Muscle of leg (tissue), 11 donors: ENCODE data around the gene CTR9. TPM values are rescaled to one million over a fixed set of nuclear protein-coding genes. Genes with fewer than 3 reads are reported as not detected.

Experiments
- DNase-seq: peaks from one replicate; pipeline ENCODE4 v3.0.0; 2013
- H3K27ac ChIP-seq: one replicate; pipeline ENCODE4 v1.5.1; 2013; ENCODE audit warnings: mild to moderate bottlenecking, low read length, control low read depth
- H3K27me3 ChIP-seq: one replicate; pipeline ENCODE4 v1.6.1; 2013; ENCODE audit warnings: low read length; ENCODE audit not compliant: control insufficient read depth, insufficient read depth
- H3K36me3 ChIP-seq: one replicate; pipeline ENCODE4 v1.6.1; 2013; ENCODE audit warnings: low read length; ENCODE audit not compliant: control insufficient read depth, insufficient read depth
- H3K4me1 ChIP-seq: one replicate; pipeline ENCODE4 v1.6.1; 2013; ENCODE audit warnings: low read length; ENCODE audit not compliant: control insufficient read depth, insufficient read depth
- H3K4me3 ChIP-seq: one replicate; pipeline ENCODE4 v1.5.1; 2013; ENCODE audit warnings: low read length, control low read depth
- H3K9me3 ChIP-seq: replicated peaks from 2 replicates; pipeline ENCODE4 v1.6.1; 2013; ENCODE audit warnings: low read depth, low read length; ENCODE audit not compliant: control insufficient read depth
- WGBS: methylation state at CpG from one replicate; pipeline ENCODE4 v1.1.5; 2013; ENCODE audit warnings: missing lambda C conversion rate; ENCODE audit not compliant: insufficient coverage; 5-methylcytosine and 5-hydroxymethylcytosine counted together
- polyA plus RNA-seq, 8 donors: library from polyadenylated mRNA; unstranded; fragments of 120-200 nt; gene quantifications; one replicate each; pipeline versions ENCODE4 v1.2.1 to v1.2.3, GENCODE V29; 2013; ENCODE audit warnings: inconsistent platforms in 1 of 8, low replicate concordance in 1 of 8; ENCODE audit not compliant: insufficient read length in 8 of 8, insufficient read depth in 1 of 8
- total RNA-seq: library from RNA; stranded (reverse); fragments of 120-200 nt; gene quantifications from one replicate; pipeline ENCODE4 v1.2.4, GENCODE V29; 2013

CTR9 gene
- total and polyA plus RNA-seq, 9 donors, result 16.4 to 35.8 (median 29.4) TPM

- peaks cover 41% of the 10 kb centered on the region for H3K36me3 ChIP-seq
- H3K4me3 ChIP-seq, result no peak overlapping the region
- no peak overlapping the region for H3K27ac ChIP-seq
- WGBS, result no CpG with 5 or more reads among the region's 1 CpG
- H3K9me3 ChIP-seq, result no peaks in the 10 kb centered on the region
- no peak for DNase-seq
- no peaks in the 10 kb centered on the region for H3K27me3 ChIP-seq
- H3K4me1 ChIP-seq, result no peaks in the 10 kb centered on the region
Observed at GRCh38 chr11:10758957-10759356, 7.9 kb downstream of the CTR9 start.

DNA sequence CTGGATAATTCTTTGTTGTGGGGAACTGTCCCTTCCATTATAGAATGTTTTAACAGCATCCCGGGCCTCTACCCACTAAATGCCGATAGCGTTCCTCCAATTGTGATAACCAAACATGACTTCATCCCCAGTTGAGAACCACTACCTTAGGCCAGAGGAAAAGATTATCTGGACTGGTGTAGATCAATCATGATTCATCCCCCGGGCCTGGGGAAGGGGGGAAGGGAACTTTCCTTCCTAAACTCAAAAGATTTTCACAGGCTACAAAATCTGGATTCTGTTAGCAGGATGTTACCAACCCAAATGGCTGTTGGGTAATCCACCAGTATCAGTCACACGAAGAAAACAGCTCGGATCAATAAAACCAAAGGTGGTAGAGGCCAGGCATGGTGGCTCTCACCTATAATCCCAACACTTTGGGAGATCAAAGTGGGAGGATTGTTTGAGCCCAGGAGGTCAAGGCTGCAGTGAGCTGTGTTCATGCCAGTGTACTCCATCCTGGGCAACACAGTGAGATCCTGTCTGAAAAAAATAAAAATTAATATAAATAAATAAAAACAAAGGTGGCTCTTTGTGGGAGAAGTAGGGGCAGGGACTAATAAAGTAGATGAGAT, 10.1 kb downstream of the CTR9 start:
- no CpG with 5 or more reads among the region's 6 CpGs for WGBS
- H3K27ac ChIP-seq, result no peak overlapping the region
- no peaks in the 10 kb centered on the region for H3K9me3 ChIP-seq
- DNase-seq, result no peak
- H3K36me3 ChIP-seq, result peaks cover 47% of the 10 kb centered on the region
- no peak overlapping the region for H3K4me3 ChIP-seq
- no peaks in the 10 kb centered on the region for H3K4me1 ChIP-seq
- no peaks in the 10 kb centered on the region for H3K27me3 ChIP-seq

DNA sequence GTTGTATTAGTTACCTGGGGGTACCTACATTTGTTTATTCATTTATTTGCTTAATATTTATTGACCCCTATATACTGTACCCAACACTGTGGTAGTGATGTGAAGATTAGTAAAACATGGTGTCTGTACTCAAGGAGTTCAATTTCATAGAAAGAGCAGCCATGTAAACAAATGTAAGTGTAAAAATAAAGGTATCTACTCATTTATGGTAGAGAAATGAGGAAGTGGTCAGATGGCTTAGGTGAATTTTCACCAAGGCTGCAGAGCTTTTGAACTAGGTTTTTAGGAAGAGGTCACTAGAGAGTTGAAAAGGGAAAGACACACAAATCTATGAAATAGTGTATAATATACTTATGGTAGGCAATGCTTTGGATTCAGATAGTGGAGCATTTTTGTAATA, 11.1 kb downstream of the CTR9 start:
- Histone ChIP-seq H3K4me3 (no peak overlapping the region), H3K27ac (no peak overlapping the region), H3K4me1 (no peaks in the 10 kb centered on the region), H3K36me3 (peaks cover 44% of the 10 kb centered on the region), H3K27me3 (no peaks in the 10 kb centered on the region), H3K9me3 (no peaks in the 10 kb centered on the region)
- no peak for DNase-seq

- no peaks in the 10 kb centered on the region for H3K27me3 ChIP-seq
- H3K4me3 ChIP-seq, result no peak overlapping the region
- peaks cover 43% of the 10 kb centered on the region for H3K36me3 ChIP-seq
- H3K9me3 ChIP-seq, result no peaks in the 10 kb centered on the region
- H3K27ac ChIP-seq, result no peak overlapping the region
- H3K4me1 ChIP-seq, result no peaks in the 10 kb centered on the region
- 83% methylated on average over 1 of the region's 4 CpGs for WGBS
- DNase-seq, result no peak
Observed at GRCh38 chr11:10762913-10763421, 11.9 kb downstream of the CTR9 start.

DNA sequence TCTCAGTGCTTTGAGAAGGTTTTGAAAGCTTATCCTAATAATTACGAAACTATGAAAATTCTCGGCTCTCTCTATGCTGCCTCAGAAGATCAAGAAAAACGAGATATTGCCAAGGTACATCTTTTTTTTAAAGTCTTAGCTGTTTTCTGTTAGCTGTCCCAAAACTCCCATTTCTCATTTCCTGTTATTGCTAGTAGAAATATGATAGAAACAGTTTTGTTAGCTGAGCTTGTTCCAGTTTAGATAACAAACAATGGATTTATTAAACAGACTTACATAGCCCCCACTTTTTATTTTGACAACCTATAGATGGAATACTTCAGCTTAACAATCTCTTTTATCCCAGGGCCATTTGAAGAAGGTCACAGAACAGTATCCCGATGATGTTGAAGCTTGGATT, 12.7 kb downstream of the CTR9 start:
- H3K27ac ChIP-seq, result no peak overlapping the region
- H3K9me3 ChIP-seq, result no peaks in the 10 kb centered on the region
- no peak for DNase-seq
- no peak overlapping the region for H3K4me3 ChIP-seq
- WGBS, result no CpG with 5 or more reads among the region's 4 CpGs
- H3K27me3 ChIP-seq, result no peaks in the 10 kb centered on the region
- peaks cover 38% of the 10 kb centered on the region for H3K36me3 ChIP-seq
- H3K4me1 ChIP-seq, result no peaks in the 10 kb centered on the region

DNA sequence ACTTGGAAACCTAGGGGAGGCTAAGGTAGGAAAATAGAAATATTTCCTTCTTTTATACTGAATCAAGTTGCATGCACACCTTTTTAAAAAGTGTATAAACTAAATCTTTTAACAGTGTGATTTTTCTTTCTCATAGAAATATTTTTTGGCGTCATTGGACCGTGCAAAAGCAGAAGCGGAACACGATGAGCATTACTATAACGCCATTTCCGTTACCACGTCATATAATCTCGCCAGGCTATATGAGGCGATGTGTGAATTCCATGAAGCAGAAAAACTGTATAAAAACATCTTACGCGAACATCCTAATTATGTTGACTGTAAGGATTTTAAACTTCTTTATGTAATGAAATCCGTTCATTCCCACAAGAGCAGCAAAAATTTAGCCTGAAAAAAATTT, 13.4 kb downstream of the CTR9 start:
- peaks cover 38% of the 10 kb centered on the region for H3K36me3 ChIP-seq
- DNase-seq, result no peak
- no peaks in the 10 kb centered on the region for H3K4me1 ChIP-seq
- H3K4me3 ChIP-seq, result no peak overlapping the region
- H3K27me3 ChIP-seq, result no peaks in the 10 kb centered on the region
- no peak overlapping the region for H3K27ac ChIP-seq
- WGBS, result 83% methylated on average over 9 of the region's 12 CpGs
- no peaks in the 10 kb centered on the region for H3K9me3 ChIP-seq

DNA sequence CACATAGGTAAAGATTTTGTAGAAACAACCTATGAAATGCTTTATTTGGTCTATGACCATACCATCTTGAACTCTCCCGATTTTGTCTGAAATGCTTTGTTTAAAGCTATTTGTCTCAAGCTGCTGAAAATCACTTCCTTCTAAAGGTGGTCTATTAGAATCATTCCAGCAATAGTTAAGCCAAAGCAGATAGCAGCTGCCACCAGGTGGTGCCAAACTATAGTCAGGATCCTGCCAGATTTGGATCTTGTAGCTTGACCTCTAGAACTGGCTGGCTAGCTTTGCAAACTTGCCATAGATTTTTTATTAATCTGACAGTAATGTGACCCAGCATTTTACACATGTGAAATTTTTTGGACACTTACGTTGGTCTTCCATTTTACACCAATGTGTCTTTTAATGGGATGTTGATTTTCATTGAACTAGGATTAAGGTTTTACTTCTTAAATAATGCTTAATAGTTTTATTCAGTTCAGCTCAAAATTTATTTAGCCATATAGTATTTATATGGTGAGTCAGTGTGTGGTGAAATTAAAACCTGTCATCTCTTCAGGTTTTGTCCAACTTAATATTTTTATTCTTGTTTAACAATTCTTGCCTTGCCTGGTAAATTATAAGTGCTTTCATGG, 19.7 kb downstream of the CTR9 start:
- no peaks in the 10 kb centered on the region for H3K9me3 ChIP-seq
- peak; percentile 59 for DNase-seq
- no peak overlapping the region for H3K27ac ChIP-seq
- H3K4me3 ChIP-seq, result no peak overlapping the region
- peaks cover 46% of the 10 kb centered on the region for H3K36me3 ChIP-seq
- WGBS, result no CpG with 5 or more reads among the region's 2 CpGs
- H3K4me1 ChIP-seq, result no peaks in the 10 kb centered on the region
- H3K27me3 ChIP-seq, result no peaks in the 10 kb centered on the region

- Histone ChIP-seq H3K9me3 (no peaks in the 10 kb centered on the region), H3K36me3 (peaks cover 48% of the 10 kb centered on the region), H3K27me3 (no peaks in the 10 kb centered on the region), H3K27ac (no peak overlapping the region), H3K4me3 (no peak overlapping the region), H3K4me1 (no peaks in the 10 kb centered on the region)
- DNase-seq, result no peak
- no CpG with 5 or more reads among the region's 1 CpG for WGBS
Observed at GRCh38 chr11:10771457-10771856, 20.4 kb downstream of the CTR9 start.

- Histone ChIP-seq H3K36me3 (peaks cover 61% of the 10 kb centered on the region), H3K9me3 (no peaks in the 10 kb centered on the region), H3K27me3 (no peaks in the 10 kb centered on the region), H3K4me1 (no peaks in the 10 kb centered on the region), H3K4me3 (no peak overlapping the region), H3K27ac (no peak overlapping the region)
- no peak for DNase-seq
- WGBS, result no CpG with 5 or more reads among the region's 2 CpGs
Observed at GRCh38 chr11:10774811-10775210, 23.8 kb downstream of the CTR9 start.

DNA sequence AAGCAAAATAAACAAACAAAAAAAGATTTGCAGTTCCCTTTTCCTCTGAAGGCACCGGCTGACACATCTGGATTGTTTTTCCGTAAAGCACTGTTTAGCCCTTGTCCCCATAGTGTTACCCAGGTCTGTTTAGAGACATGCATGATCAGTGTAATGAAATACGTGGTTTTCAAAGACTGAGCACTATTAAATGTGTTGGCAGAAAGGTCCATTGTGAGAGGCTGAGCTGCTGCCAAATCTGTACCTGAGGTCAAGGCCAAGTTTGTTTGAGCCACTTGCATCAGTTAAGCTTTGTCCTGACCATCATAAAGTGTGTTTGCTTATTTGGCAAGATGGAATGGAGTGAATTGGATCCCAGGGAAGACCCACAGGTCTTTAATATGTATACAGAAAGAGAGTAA, 26.3 kb downstream of the CTR9 start:
- Histone ChIP-seq H3K9me3 (no peaks in the 10 kb centered on the region), H3K27ac (no peak overlapping the region), H3K27me3 (no peaks in the 10 kb centered on the region), H3K36me3 (peaks cover 54% of the 10 kb centered on the region), H3K4me1 (no peaks in the 10 kb centered on the region), H3K4me3 (no peak overlapping the region)
- 92% methylated on average over 1 of the region's 3 CpGs for WGBS
- no peak for DNase-seq
